GM21619 (cell line): ENCODE results near the gene MAPK1.
A peak's percentile ranks its signal among the peaks of the same experiment; 100 is the strongest.
"Not testable (repeated sequence)": the region's sequence is repeated elsewhere in the genome, so short reads cannot be mapped to it uniquely, and the experiment has no call there.

Source experiments
- ATAC-seq: cut with Tn5 transposase; IDR thresholded peaks from one replicate; pipeline ENCODE4 v1.9.1; 2021; ENCODE audit not compliant: unreplicated experiment

MAPK1 gene

DNA sequence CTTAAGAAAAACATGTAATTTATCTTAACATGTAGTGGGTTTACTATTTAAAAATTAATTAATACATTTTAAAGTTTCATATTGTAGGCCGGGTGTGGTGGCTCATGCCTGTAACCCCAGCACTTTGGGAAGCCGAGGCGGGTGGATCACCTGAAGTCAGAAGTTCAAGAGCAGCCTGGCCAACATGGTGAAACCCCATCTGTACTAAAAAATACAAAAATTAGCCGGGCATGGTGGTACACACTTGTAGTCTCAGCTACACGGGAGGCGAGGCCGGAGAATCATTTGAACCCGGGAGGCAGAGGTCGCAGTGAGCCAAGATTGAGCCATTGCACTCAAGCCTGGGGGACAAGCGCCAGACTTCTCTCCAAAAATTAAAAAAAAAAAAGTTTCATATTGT lies 73.7 kb downstream of the MAPK1 start:
- ATAC-seq: not testable (repeated sequence)

DNA sequence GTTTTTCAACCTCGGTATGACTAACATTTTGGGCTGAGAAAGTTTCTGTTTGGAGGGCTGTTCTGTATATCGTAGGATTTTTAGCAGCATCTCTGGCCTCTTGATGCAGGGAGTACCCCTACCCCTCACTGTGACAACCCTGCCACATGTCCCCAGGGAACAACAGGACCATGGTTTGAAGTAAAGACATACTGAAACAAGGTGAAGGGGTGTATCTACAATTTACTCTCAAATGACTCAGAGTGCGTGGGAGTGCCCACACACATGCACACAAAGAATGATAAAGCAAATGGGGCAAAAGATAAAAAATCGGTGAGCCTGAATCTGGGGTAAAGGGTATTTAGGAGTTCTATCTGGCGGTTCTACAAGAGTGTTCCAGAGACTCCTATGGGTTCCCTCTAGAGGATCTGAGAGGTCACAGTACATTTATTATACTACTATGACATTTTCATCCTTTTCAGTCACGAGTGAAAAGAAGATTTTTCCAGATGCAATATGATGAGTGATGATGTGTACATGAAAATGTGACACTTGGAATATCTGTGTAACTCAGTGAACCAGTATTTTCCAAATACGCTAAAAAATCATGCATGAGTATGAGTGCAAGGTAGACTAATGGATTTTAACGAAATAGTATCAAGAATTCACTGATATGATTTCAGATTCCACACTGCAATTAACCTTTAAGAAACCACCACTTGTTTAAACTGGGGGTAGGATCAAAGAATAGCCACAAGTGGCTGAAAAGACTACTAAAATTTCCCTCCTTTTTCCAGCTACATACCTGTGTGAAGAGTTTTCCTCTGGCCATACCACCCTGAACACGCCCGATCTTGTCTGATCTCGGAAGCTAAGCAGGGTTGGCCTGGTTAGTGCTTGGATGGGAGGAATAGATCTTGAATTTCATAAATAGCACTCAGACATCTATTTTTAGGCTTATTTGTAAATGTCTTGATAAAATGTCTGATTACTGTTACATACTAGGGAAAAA lies 75.5 kb downstream of the MAPK1 start:
- peak; percentile 69 for ATAC-seq

DNA sequence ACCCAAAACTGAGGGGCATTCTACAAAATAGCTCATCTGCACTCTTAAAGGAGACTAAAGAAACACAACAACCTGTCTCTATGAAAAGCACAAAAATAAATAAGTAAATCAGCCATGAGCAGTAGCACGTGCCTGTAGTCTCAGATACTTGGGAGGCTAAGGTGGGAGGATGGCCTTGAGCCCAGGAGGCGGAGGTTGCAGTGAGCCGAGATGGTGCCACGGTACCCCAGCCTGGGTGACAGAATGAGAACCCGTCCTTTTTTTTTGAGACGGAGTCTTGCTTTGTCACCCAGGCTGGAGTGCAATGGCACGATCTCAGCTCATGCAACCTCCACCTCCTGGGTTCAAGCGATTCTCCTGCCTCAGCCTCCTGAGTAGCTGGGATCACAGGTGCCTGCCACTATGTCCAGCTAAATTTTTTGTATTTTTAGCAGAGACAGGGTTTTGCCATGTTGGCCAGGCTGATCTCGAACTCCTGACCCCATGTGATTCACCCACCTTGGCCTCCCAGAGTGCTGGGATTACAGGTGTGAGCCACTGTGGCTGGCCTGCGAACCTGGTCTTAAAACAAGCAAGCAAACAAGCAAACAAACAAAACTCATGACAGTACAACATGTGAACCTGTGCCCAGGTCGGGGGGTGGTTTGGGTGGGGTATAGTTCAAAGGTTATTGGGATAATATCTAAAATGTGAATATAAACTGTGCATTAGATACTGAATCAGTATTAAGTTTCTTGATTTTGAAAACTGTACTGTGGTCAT lies 76.4 kb downstream of the MAPK1 start:
- ATAC-seq: not testable (repeated sequence)

DNA sequence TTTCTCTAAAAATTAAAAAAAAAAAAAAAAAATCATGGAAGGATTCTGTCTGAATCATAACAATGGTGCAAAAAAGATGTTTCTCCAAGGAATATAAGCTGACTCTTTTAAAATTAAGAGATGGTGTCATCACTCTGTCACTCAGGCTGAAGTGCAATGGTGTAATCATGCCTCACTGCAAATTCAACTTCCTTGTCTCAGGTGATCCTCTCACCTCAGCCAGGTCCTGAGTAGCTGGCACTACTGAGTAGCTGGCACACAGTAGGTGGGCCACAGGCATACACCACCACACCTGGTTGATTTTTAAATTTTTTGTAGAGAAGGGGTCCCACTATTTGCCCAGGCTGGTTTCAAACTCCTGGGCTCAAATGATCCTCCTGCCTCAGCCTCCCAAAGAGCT lies 77.1 kb downstream of the MAPK1 start:
- ATAC-seq: no peak

DNA sequence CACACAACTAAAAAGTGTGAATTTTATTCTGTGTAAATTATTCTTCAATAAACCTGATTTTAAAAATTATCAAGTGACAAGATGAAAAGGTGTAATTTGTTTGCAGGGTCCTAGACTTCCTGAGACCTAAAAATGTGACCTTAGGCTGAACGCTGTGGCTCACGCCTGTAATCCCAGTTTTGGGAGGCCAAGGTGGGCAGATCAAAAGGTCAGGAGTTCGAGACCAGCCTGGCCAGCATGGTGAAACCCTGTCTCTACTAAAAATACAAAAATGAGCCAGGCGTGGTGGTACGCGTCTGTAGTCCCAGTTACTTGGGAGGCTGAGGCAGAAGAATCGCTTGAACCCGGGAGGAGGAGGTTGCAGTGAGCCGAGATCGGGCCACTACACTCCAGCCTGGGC lies 79.9 kb downstream of the MAPK1 start:
- ATAC-seq: not testable (repeated sequence)

DNA sequence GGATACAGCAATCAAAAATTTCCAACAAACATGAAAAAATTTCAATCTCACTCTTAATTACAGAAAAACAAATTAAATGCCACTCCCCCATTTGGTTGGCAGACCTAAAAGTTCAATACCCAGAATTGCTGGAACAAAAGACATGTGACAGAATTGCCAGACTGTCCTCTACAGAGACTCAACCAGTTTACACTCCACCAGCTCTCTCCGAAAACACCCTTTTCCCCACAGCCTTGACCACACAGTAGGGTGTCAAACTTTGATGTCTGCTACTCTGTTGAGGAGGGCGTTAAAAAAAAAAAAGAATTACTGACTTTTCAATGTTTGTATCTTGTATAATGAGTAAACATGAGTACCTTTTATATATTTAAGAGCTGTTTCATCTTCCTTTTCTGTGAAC lies 87.2 kb downstream of the MAPK1 start:
- no peak for ATAC-seq

DNA sequence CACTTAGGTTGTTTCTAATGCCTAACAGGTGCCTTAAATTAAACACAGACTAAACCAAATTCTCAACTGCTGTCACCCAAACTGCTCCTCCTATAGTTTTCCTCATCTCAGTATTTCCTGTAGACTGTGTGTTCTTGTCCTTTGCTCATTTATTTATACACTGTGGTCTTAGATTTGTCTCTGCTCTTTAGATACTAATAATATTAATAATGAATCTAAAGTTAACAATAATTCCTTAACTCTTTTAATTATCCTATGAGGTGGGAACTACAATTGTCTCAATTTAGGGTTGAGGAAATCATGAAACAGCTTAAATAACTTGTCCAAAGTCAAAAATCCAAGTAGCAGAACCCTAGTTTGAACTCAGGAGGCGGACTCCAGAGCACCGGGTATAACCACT lies 88.0 kb downstream of the MAPK1 start:
- no peak for ATAC-seq

DNA sequence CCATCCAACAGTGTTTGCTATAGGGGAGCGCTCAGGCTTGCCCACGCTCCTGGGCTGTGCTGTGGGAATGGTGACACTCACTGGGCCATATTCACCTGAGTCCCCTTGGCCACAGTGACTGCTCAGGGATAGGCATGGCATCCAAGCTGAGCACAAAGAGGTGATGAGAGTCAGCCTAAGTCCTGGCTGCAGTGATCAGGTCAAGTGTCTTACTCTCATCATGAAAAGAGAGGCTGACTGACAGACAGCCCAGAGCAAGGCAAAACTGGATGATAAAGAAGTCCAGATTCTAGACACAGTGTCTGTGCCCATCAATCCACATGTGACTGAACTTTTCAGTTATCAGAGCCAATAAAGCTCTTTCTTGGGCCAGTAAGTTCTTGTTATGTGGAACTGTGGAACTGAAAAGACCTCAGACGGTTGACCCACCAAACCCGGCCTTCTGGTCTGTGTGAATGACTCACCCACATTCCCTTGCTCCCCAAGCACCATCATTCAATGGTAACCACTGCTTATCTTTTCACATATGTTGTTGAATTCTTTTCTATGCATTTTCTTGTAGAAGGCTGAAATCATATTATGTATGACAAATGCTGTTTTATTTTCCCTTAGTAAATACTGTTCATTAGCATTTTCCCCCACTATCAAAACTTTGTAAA lies 88.6 kb downstream of the MAPK1 start:
- no peak for ATAC-seq

DNA sequence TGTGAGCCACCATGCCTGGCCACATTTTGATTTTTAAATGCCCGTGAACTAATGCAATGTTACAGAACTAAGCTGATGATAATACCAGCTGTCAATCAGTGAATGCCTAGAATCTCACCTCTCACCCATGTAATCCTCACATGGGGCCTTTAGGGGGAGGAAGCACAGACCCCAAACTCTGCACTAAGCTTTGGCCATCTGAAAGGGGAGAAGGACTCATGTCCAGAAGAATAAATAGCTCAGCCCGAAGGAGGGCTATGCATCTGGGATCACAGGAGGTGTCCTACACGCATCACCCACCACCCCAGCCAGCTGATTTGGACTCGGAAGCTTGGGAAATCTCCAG lies 95.8 kb downstream of the MAPK1 start:
- no peak for ATAC-seq

DNA sequence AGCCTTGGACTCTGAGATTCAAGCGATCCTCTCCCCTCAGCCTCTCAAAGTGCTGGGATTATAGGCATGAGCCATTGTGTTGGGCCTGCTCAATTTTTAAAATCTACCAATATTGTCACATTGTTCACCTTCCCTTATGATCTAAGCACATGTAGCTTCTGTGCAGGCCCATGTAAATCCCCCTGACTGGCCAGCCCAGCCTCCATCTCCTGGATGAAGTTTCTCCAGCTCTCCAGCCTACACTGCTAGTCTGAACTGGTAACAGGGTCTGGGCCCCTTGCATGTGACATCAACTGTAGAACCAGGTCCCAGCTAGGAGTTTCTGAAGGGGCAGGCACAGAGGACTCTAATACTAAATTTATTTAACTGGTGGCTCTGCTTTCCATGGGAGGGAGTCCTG lies 99.0 kb downstream of the MAPK1 start:
- ATAC-seq: no peak

DNA sequence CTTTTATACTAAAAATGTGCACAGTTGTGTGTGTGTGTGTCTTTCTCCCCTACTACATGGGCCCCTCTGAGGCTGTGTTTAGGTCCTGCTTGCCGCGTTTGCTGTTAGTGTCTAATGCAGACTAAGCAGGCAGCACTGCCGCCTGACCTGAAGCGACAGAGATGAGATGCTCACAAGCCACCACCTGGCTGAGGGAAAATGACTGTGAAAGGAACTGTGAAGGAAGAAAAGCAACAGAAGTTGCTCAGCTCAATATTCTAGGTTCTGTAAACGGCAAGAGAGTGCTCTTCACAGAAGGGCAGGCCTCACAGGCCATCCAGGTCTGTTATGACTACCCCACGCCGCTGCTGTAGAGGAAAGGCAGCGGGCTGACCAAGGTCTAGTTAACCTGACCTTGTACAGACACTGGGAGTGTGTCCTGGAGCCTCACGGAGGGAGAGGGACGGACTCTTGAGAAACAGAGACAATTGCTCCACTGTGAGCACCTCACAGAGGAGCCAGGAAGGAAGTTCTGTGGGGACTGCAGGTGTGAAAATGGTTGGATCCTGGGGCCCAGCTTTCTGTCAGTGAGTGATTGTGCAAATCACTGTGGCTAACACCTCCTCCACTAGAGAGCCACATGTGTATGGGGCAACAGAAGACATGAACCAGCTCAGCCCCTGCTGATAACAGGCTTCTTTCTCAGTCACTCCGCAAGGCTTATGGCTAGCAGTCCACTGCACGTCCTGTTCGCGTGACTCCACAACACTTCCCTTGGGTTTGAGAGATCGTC lies 100.6 kb downstream of the MAPK1 start:
- peak; percentile 64 for ATAC-seq

DNA sequence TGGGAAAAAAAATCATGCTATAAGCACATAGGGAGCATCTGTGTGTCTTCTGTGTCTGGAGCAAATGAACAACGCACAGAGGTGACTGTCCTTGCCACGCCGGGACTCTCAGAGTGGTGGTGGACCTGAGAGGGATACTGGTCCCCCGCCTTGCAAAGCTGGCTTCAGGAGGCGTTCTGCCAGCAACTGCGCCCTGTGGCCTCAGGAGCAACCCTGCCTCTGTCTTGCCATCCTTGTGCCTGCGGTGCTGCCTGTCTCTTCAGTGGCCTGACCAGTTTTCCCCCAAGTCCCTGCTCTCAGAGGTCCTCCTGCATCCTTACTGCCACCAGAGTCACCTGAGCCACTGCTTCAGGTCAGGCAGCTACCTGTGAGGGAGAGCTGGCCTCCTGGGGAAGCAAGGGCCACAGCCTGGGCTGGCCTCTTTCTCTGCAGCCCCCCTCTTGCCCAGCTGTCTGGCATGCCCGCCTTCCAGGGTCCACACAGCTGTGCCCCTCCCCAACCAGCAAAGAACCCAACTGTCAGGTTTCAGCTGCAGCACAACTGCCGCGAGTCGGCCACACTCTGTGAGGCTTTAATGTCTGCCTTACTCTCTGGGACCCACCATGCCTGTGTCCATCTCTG lies 101.4 kb downstream of the MAPK1 start:
- no peak for ATAC-seq

DNA sequence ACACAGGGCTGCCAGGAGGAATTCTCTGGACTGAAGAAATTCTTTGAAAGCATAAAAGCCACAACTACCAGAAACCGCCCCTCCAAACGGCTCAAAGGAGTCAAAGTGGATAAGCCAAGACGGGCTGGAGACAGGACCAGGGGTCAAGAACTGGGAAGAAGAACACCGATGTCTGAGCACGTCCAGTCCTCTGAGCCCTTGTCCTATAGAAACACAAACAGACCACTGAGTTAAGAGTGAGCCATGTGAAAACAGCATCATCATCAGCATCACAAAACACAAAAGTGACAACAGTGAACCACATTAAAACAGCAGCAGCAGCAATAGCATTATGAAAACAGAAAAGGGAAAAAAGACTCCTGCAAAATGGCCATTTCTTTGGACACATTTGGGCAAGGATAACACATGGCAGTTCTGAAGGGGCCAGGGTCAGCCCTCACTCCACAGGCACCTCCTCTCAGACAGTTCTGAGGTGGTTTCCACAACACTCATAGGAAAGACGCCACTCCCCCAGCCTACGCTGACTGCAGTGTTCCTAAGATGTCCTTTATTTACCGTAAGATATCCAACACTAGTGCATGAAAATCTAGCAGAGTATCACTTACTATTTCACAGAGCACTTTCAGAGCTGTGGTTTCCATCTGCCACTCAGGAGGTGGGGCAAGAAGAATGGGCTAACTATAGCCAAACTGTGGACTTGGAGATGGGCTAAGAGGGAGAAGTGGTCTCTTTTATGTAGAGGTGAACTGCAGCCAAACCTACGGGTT lies 103.2 kb downstream of the MAPK1 start:
- no peak for ATAC-seq

DNA sequence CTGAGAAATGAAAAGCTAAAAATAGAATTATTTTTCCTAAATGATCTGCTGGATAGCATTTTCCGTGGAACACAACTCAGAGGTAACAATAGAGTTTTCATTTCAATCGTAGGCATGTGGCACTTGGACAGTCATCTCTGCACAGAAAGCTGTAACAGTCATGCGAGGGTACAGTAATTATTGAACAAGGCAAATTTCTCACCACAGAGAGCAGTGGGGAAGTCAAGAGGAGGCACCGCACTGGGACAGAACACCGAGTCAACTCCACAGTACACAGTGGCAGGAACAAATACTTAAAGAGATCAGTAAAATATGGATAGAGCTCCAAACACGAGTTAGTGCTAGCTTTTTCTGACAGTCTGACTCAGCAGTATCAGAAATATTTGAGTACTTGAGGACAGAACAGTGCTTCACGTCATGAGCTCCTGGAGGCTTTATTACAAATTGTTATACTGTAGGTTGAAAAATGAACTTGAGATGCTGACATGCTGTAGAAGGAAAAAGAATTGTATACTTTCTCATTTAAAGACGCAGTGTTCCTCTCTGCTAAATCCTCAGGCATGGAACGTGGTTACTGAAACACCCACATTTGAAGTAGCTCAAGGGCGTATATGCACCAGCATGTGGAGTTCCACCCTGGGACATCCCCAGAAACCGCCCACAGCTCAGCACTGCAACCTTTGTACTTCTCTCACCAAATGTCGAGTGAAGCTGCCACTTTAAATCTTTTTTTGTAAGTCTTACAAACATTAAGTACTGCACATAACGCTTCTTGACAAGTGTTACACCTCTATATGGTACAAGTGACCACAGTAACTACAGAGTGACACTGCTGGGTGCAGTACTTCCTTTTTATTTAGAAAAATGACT lies 104.5 kb downstream of the MAPK1 start:
- peak; percentile 41 for ATAC-seq

DNA sequence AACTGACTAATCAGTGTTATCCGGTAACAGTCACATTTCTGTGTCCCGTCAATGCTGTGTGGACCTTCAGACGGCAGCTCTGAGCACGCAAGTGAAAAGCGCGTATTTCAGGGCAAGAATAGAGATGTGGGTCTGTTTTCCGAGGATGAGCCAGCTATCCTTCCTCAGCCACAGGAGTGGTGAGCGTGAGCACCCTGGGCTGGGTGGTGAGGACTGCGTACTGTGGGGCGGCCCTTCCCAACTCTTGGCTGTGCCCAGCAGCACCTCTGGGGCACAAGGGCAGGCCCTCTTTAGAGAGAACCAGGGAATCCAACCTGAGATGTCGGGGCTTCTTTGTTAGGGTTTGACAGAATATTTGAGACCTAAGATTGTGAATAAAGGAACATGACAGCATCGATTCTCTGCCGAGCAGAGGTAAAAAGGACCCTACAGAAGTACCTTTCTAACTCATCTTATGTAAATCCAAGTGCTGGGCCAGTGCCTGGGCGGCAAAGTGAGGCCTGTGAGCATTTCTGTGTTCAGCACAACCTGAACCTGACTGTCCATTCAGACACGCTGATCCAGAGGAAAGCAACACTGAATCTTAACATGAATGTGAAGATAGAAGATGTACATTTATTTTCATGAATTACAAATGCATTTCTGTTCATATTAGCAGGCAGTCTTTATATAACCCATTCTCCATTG lies 105.3 kb downstream of the MAPK1 start:
- no peak for ATAC-seq

DNA sequence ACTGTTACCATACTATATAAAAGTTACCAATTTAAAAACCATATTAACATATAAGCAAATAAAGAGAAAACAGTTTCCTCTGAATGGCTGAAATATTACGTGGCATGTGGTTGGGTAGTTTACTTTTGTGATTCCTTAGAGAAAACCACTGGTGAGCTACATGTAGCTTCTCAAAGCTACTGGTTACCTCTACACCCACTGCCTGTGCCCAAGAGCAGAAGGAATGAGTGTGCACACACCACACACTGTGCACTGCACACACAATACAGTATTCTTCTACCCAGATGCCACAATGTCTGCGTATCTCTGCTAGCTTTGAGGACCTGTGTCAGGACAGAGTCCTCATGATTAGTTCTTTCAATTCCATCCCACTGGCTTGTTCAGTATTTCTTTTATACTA lies 106.4 kb downstream of the MAPK1 start:
- no peak for ATAC-seq

DNA sequence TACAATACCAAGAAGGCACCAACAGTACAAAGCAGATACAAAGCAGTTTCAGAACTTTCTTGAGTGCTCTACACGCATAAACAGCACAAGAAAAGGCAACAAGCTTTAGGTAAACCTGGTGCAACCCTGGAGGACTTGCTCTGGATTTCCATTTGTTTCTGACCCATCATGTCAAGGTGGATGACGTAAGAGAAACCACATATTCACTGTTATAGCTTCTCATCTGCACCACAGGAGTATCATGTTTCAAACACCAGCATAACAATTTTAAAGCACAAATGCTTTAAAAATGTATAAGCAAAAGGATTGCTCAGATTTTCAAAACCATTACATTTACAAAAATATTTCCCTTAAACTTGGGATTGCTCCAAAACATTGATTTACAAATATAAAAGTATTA lies 106.8 kb downstream of the MAPK1 start:
- ATAC-seq: no peak
